ENCODE measurements around the gene ANXA5. TPM values are rescaled to one million over a fixed set of nuclear protein-coding genes. Genes with fewer than 3 reads are reported as not detected.

The ANXA5 gene
- total RNA-seq, 4 donors from 2014 or later = 255 to 353 (median 316) TPM

- intact Hi-C loops (cut with DNase I; ENCODE audit: low total_unique reads) = no loop called here
- H3K4me1 ChIP-seq = peaks cover 0 to 3% of the 10 kb centered on the region in 2 donors
- H3K9me3 ChIP-seq = no peaks in the 10 kb centered on the region
- no peaks in the 10 kb centered on the region for H3K27me3 ChIP-seq
- TF ChIP-seq CTCF (IDR thresholded peaks at IDR 0.05) (no peak), POLR2A (IDR thresholded peaks at IDR 0.05) (no peak)
- no peak overlapping the region for H3K27ac ChIP-seq
- no peak overlapping the region for H3K4me3 ChIP-seq
- no peak for DNase-seq
- H3K36me3 ChIP-seq = peaks cover 0 to 5% of the 10 kb centered on the region in 2 donors
Measured at GRCh38 chr4:121680571-121680970, 16.2 kb downstream of the ANXA5 start.

DNA sequence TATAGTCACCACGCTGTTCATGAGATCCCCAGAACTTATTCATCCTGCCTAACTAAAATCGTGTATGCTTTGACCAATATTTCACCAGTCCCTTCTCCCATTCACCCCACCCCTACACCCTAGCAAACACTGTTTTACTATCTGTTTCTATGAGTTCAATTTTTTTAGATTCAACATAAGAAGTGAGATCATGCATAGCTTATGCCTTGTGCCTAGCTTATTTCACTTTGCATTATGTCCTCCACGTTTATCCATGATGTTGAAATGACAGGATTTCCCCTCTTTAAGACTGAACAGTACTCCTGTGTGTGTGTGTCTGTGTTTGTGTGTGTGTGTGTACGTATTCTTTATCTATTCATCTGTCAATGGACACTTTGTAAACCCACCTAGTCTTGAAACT, 16.8 kb downstream of the ANXA5 start:
- Histone ChIP-seq H3K36me3 (peaks cover 0 to 5% of the 10 kb centered on the region in 2 donors), H3K27ac (no peak overlapping the region), H3K9me3 (no peaks in the 10 kb centered on the region), H3K4me3 (no peak overlapping the region), H3K27me3 (no peaks in the 10 kb centered on the region), H3K4me1 (peaks cover 0 to 3% of the 10 kb centered on the region in 2 donors)
- DNase-seq = no peak
- TF ChIP-seq POLR2A (IDR thresholded peaks at IDR 0.05) (no peak), CTCF (IDR thresholded peaks at IDR 0.05) (no peak)
- intact Hi-C loops (cut with DNase I; ENCODE audit: low total_unique reads) = no loop called here

DNA sequence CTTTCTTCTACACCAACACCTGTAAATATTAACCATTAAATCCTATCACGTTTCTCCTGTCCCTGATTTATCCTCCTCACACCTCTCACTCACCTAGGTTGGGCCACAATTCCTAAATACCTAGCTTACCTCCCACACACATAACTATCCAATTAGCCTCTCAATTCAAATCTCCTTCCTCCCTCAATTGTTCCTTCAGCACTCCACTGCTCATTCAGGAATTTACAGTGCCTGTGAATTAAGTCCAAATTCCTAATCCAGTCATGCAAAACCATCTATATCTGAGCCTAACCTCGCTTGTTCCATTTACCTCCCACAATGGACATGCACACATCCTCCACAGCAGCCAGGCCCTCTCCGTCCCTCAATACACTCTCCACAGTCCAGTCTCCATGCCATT, 17.5 kb downstream of the ANXA5 start:
- Histone ChIP-seq H3K36me3 (peaks cover 0 to 5% of the 10 kb centered on the region in 2 donors), H3K4me3 (no peak overlapping the region), H3K27ac (no peak overlapping the region), H3K4me1 (peaks cover 0 to 2% of the 10 kb centered on the region in 2 donors), H3K9me3 (no peaks in the 10 kb centered on the region), H3K27me3 (no peaks in the 10 kb centered on the region)
- no peak for TF ChIP-seq POLR2A (IDR thresholded peaks at IDR 0.05)
- no peak for TF ChIP-seq CTCF (IDR thresholded peaks at IDR 0.05)
- intact Hi-C loops (cut with DNase I; ENCODE audit: low total_unique reads) = no loop called here
- DNase-seq = no peak

DNA sequence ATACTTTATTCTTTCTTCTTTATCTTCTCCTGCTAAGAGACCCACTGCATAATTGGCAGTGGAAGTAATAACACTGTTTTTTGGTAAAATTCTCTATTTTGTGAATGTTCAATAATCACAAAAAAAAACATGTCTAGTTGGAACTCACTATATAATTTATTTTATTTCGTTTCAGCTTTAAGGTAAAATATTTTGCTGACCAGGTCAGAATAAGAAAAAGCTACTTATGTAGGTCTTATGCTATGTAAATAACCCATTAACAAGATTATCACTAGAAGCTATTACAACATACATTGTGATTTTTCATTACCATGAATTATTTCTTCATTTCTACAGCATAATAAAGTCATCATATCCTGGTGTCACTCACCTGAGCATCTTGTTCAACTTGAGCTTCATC, 19.3 kb downstream of the ANXA5 start:
- Histone ChIP-seq H3K36me3 (peaks cover 0 to 5% of the 10 kb centered on the region in 2 donors), H3K4me1 (no peaks in the 10 kb centered on the region), H3K27me3 (no peaks in the 10 kb centered on the region), H3K27ac (no peak overlapping the region), H3K4me3 (no peak overlapping the region), H3K9me3 (no peaks in the 10 kb centered on the region)
- TF ChIP-seq CTCF (IDR thresholded peaks at IDR 0.05) (no peak), POLR2A (IDR thresholded peaks at IDR 0.05) (no peak)
- DNase-seq = no peak
- intact Hi-C loops (cut with DNase I; ENCODE audit: low total_unique reads) = no loop called here

DNA sequence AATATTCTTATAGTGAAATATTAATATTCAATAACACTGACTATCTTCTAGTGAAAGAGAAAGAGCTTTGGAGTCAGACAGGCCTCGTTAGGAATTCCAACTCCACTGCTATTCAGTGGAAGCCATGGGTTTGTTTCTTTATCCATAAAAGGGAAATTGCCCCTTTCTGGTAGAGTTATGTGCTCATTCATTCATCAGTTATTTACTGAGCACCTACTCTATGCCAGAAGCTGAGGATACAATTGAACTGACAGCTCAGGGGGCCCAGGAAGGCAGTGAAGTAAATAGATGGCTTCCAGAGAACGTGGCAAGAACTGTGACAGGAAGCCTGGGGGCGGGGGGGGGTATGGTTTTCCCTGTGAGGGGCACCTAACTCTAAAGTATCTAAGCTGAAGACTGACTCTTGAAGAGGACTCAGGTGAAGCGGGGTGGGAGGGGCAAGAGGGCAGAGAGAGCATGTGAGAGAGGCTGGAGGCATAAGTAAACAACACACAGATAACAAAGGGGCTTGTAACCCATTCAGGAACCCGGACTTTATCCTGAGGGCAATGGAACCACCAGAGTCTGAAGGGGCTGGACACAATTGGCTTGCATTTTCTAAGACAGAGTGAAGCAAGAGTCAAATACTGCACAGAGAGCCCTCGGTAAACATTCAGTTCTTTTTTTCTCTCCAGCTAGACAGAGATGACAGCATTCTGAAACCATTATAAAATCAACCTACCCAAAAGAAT, 20.3 kb downstream of the ANXA5 start:
- H3K36me3 ChIP-seq = peaks cover 0 to 5% of the 10 kb centered on the region in 2 donors
- no peak for TF ChIP-seq CTCF (IDR thresholded peaks at IDR 0.05)
- TF ChIP-seq POLR2A (IDR thresholded peaks at IDR 0.05) = no peak
- no peaks in the 10 kb centered on the region for H3K9me3 ChIP-seq
- H3K27me3 ChIP-seq = no peaks in the 10 kb centered on the region
- no peak overlapping the region for H3K27ac ChIP-seq
- no peaks in the 10 kb centered on the region for H3K4me1 ChIP-seq
- intact Hi-C loops (cut with DNase I; ENCODE audit: low total_unique reads) = no loop called here
- no peak for DNase-seq
- no peak overlapping the region for H3K4me3 ChIP-seq
